ENCODE data around the gene TEAD4.

TEAD4 gene

GRCh38 chr12:2999265-2999841 lies 40.2 kb downstream of the TEAD4 start:
- TF ChIP-seq ZFX (IDR thresholded peaks at IDR 0.05; ENCODE audit: borderline replicate concordance) (no peak), CTCF (IDR thresholded peaks at IDR 0.05) (no peak)
- H3K27ac ChIP-seq, result no peak overlapping the region

DNA sequence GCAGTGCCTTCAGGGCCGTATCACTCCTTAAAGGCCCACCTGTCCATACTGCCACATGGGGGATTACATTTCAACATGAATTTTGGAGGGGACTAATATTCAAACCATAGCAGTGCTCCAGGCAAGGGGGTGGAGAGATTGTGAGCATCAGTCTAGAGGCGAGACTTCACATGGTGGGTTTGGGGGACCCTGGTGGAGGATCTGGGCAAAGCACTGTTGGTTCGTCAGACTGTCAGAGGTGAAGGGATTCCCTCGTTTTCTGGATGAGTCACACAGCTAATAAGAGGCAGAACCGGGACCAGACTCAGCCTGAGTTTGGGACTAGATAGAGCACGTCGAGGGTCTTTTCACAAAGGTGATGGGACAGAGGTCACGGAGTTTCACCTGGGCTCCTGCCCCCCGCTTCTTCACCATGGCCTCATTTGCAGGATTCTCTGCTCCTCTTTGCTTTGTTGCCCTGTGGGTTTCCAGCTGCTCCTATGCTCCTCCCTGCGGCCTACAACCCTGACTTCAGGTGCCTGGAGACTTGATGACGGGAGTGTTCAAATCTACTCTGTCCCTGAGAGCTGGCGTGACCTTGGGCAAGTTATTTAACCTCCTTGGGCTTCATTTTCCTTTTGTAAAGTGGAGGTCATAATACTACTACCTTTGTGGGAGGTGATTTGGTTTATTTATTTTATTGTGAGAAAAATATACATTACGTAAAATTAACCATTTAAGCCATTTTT lies 41.5 kb downstream of the TEAD4 start:
- no peak overlapping the region for H3K27ac ChIP-seq
- TF ChIP-seq ZFX (IDR thresholded peaks at IDR 0.05; ENCODE audit: borderline replicate concordance) (no peak), CTCF (IDR thresholded peaks at IDR 0.05) (no peak)

DNA sequence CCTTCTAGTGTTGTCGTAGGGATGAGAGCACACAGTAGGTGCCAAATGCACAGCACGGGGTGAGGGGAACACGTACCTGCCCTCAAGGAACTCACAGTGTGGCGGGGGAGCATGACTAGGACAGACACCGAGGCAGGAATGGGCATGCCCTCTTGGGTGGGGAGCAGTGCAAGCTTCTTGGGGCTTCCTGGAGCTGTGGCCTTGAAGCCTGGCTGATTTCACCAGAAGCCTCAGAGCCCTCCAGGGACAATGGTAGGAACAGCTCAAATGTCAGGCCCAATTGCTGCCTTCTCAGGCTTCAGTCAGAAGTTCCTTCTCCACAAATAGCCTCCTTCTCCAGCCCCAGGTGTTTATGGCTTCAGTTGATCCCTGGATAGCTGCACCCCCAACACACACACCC lies 43.4 kb downstream of the TEAD4 start:
- no peak overlapping the region for H3K27ac ChIP-seq
- TF ChIP-seq CTCF (IDR thresholded peaks at IDR 0.05) (no peak), ZFX (IDR thresholded peaks at IDR 0.05; ENCODE audit: borderline replicate concordance) (no peak)

- H3K27ac ChIP-seq, result no peak overlapping the region
- no peak for TF ChIP-seq CTCF (IDR thresholded peaks at IDR 0.05)
Measured at GRCh38 chr12:3003357-3003992, 44.3 kb downstream of the TEAD4 start.

- no peak overlapping the region for H3K27ac ChIP-seq
- no peak for TF ChIP-seq ZFX (IDR thresholded peaks at IDR 0.05; ENCODE audit: borderline replicate concordance)
- peak; percentile 16; the same call in 1 of the 2 replicates for TF ChIP-seq CTCF (IDR thresholded peaks at IDR 0.05)
Measured at GRCh38 chr12:3004655-3005565, 45.7 kb downstream of the TEAD4 start.

GRCh38 chr12:3005736-3006135 lies 46.5 kb downstream of the TEAD4 start:
- TF ChIP-seq ZFX (IDR thresholded peaks at IDR 0.05; ENCODE audit: borderline replicate concordance) (no peak), CTCF (IDR thresholded peaks at IDR 0.05) (no peak)
- no peak overlapping the region for H3K27ac ChIP-seq

All from 22Rv1 (cell line).